H1 (cell line): ENCODE data around the gene BNC2. TPM values are rescaled to one million over a fixed set of nuclear protein-coding genes. Genes with fewer than 3 reads are reported as not detected.

Source experiments
- CTCF ChIA-PET: fragments of 300-600 bp; sonication (Branson Sonifier 250); formaldehyde crosslinking; loops from one replicate; lab custom pipeline; 2021; ENCODE audit not compliant: partially characterized antibody; lab: Charles Lee
- POLR2A ChIA-PET: fragments of 300-600 bp; sonication (Branson Sonifier 250); formaldehyde crosslinking; loops from one replicate; lab custom pipeline; 2021; ENCODE audit warnings: inconsistent platforms; ENCODE audit not compliant: partially characterized antibody; lab: Charles Lee
- DNase-seq, 2 experiments: peaks; one replicate each; pipeline versions ENCODE4 v3.0.0 to v3.0.0-alpha.2; 2010 to 2022; ENCODE audit warnings: low spot score in 2 of 2, low read depth in 1 of 2, mixed read lengths in 1 of 2
- FAIRE-seq: peaks from 2 replicates; lab custom pipeline; 2011; peaks lifted over from hg19 to GRCh38; lab: Jason Lieb, UNC
- H2AFZ ChIP-seq: 2 replicates; pipeline ENCODE4 v1.8.1; 2012; ENCODE audit warnings: low read length, inconsistent platforms
- H2AK5ac ChIP-seq: 2 replicates; pipeline ENCODE4 v1.6.1; 2013; ENCODE audit warnings: low read depth, low read length
- H2BK120ac ChIP-seq: replicated peaks from 2 replicates; pipeline ENCODE3; 2013; ENCODE audit warnings: low read depth, low read length, inconsistent platforms
- H2BK12ac ChIP-seq: 2 replicates; pipeline ENCODE4 v1.6.1; 2013; ENCODE audit warnings: low read depth, low read length
- H2BK15ac ChIP-seq: 2 replicates; pipeline ENCODE4 v1.6.1; 2013; ENCODE audit warnings: low read length
- H2BK20ac ChIP-seq: 2 replicates; pipeline ENCODE4 v1.6.1; 2013; ENCODE audit warnings: low read length
- H2BK5ac ChIP-seq: 2 replicates; pipeline ENCODE4 v1.6.1; 2013; ENCODE audit warnings: low read depth, low read length
- H3K14ac ChIP-seq: 2 replicates; pipeline ENCODE4 v1.6.1; 2013; ENCODE audit warnings: inconsistent platforms; ENCODE audit not compliant: insufficient read length
- H3K18ac ChIP-seq: 2 replicates; pipeline ENCODE4 v1.6.1; 2013; ENCODE audit warnings: low read length; ENCODE audit errors: extremely low read depth
- H3K23ac ChIP-seq: 2 replicates; pipeline ENCODE4 v1.6.1; 2013; ENCODE audit warnings: inconsistent platforms; ENCODE audit not compliant: insufficient read length
- H3K23me2 ChIP-seq: 2 replicates; pipeline ENCODE4 v1.6.1; 2013; ENCODE audit warnings: low read depth, low read length
- H3K27ac ChIP-seq: 2 replicates; pipeline ENCODE4 v1.6.1; 2011; ENCODE audit warnings: low read depth, low read length, inconsistent platforms
- H3K27me3 ChIP-seq, 4 experiments: replicated peaks in 1 of 4; 1 replicate in 1 of 4; 2 replicates in 3 of 4; pipeline versions ENCODE4 v1.6.1 to v1.8.1; 2011 to 2013; ENCODE audit warnings: low read length in 3 of 4, mild to moderate bottlenecking in 3 of 4, inconsistent platforms in 2 of 4, mixed read lengths in 2 of 4, moderate library complexity in 1 of 4; ENCODE audit not compliant: control insufficient read depth in 3 of 4, insufficient read depth in 3 of 4; ENCODE audit errors: extremely low read depth in 1 of 4
- H3K36me3 ChIP-seq, 4 experiments: 2 replicates each; pipeline versions ENCODE4 v1.6.1 to v1.8.1; 2011 to 2013; ENCODE audit warnings: mild to moderate bottlenecking in 4 of 4, low read length in 3 of 4, moderate library complexity in 2 of 4, control low read depth in 1 of 4, inconsistent platforms in 1 of 4; ENCODE audit not compliant: insufficient read depth in 4 of 4, control insufficient read depth in 2 of 4
- H3K4ac ChIP-seq: replicated peaks from 2 replicates; pipeline ENCODE3; 2013; ENCODE audit warnings: low read length, low read depth, mixed read lengths, inconsistent platforms; ENCODE audit not compliant: insufficient read length
- H3K4me1 ChIP-seq, 4 experiments: replicated peaks in 1 of 4; 1 replicate in 1 of 4; 2 replicates in 3 of 4; pipeline versions ENCODE4 v1.6.1 to v1.8.1; 2011 to 2013; ENCODE audit warnings: low read length in 3 of 4, inconsistent platforms in 2 of 4, mixed read lengths in 1 of 4; ENCODE audit not compliant: insufficient read depth in 4 of 4, control insufficient read depth in 3 of 4
- H3K4me2 ChIP-seq, 2 experiments: 2 replicates each; pipeline versions ENCODE4 v1.6.1 to v1.8.1; 2011 to 2013; ENCODE audit warnings: low read depth in 2 of 2, low read length in 2 of 2, control low read depth in 1 of 2, inconsistent platforms in 1 of 2, mild to moderate bottlenecking in 1 of 2; ENCODE audit not compliant: insufficient read depth in 1 of 2
- H3K4me3 ChIP-seq, 4 experiments: fragments of 200-600, 300-600 bp in 1 of 4; sonication (generic), shearing (Covaris generic), sonication (Bioruptor Twin) in 1 of 4; 2 replicates each; pipeline versions ENCODE4 v1.5.1 to v1.8.1; 2011 to 2016; ENCODE audit warnings: low read length in 4 of 4, low read depth in 3 of 4, control low read depth in 2 of 4, inconsistent platforms in 2 of 4, mild to moderate bottlenecking in 2 of 4, mixed read lengths in 1 of 4, moderate library complexity in 1 of 4; ENCODE audit not compliant: insufficient read depth in 2 of 4; ENCODE audit errors: extremely low read depth in 1 of 4
- H3K56ac ChIP-seq: replicated peaks from 2 replicates; pipeline ENCODE3; 2013; ENCODE audit warnings: low read depth, mild to moderate bottlenecking, mixed read lengths, low read length, inconsistent platforms; ENCODE audit not compliant: insufficient read length
- H3K79me1 ChIP-seq: 2 replicates; pipeline ENCODE4 v1.6.1; 2013; ENCODE audit warnings: low read depth, low read length, control low read depth
- H3K79me2 ChIP-seq, 2 experiments: 2 replicates each; pipeline versions ENCODE4 v1.6.1 to v1.8.1; 2012 to 2013; ENCODE audit warnings: low read length in 2 of 2, mild to moderate bottlenecking in 2 of 2, inconsistent platforms in 1 of 2; ENCODE audit not compliant: insufficient read depth in 2 of 2, control insufficient read depth in 1 of 2
- H3K9ac ChIP-seq, 4 experiments: replicated peaks in 1 of 4; 1 replicate in 1 of 4; 2 replicates in 3 of 4; pipeline versions ENCODE4 v1.6.1 to v1.8.1; 2011 to 2013; ENCODE audit warnings: low read depth in 3 of 4, low read length in 3 of 4, control low read depth in 2 of 4, mild to moderate bottlenecking in 2 of 4, moderate library complexity in 2 of 4, inconsistent platforms in 1 of 4; ENCODE audit errors: extremely low read depth in 1 of 4
- H3K9me3 ChIP-seq, 2 experiments: 2 replicates each; pipeline versions ENCODE4 v1.6.1 to v1.8.1; 2012 to 2013; ENCODE audit warnings: mild to moderate bottlenecking in 2 of 2, moderate library complexity in 2 of 2, control low read depth in 1 of 2, inconsistent platforms in 1 of 2, low read depth in 1 of 2, low read length in 1 of 2, mixed read lengths in 1 of 2; ENCODE audit not compliant: insufficient read depth in 2 of 2
- H4K20me1 ChIP-seq, 2 experiments: replicated peaks in 1 of 2; 2 replicates each; pipeline versions ENCODE3 to v1.8.1; 2011 to 2013; ENCODE audit warnings: inconsistent platforms in 2 of 2, low read length in 2 of 2, mild to moderate bottlenecking in 1 of 2; ENCODE audit not compliant: insufficient read depth in 2 of 2, control insufficient read depth in 1 of 2
- H4K5ac ChIP-seq: 2 replicates; pipeline ENCODE4 v1.6.1; 2013; ENCODE audit warnings: low read length, low read depth, mixed read lengths, inconsistent platforms; ENCODE audit not compliant: insufficient read length
- H4K8ac ChIP-seq: 2 replicates; pipeline ENCODE4 v1.8.0; 2013; ENCODE audit warnings: mild to moderate bottlenecking, moderate library complexity, low read length, inconsistent platforms; ENCODE audit not compliant: insufficient read depth; ENCODE audit errors: extremely low read depth
- H4K91ac ChIP-seq: replicated peaks from 2 replicates; pipeline ENCODE3; 2013; ENCODE audit warnings: low read length, mixed read lengths, inconsistent platforms; ENCODE audit not compliant: insufficient read length
- BACH1 ChIP-seq: IDR thresholded peaks from 2 replicates; pipeline ENCODE4 v1.6.1; 2012; ENCODE audit warnings: low read length, improper control_type of control experiment
- CHD1 ChIP-seq: IDR thresholded peaks from 2 replicates; pipeline ENCODE4 v1.6.1; 2012; ENCODE audit warnings: low read depth, low read length, improper control_type of control experiment
- CHD2 ChIP-seq: IDR thresholded peaks from 2 replicates; pipeline ENCODE4 v1.6.1; 2012; ENCODE audit warnings: low read length, improper control_type of control experiment
- EGR1 ChIP-seq: IDR thresholded peaks from 2 replicates; pipeline ENCODE4 v1.6.1; 2011; ENCODE audit warnings: low read depth, low read length, borderline replicate concordance
- EZH2 ChIP-seq: fragments of 200-600 bp; sonication (generic); IDR thresholded peaks from 2 replicates; pipeline ENCODE4 v1.7.1; 2012; ENCODE audit warnings: low read depth, mild to moderate bottlenecking, moderate library complexity, low read length, inconsistent platforms; ENCODE audit not compliant: severe bottlenecking
- KDM4A ChIP-seq: IDR thresholded peaks from one replicate; pipeline ENCODE4 v1.7.1; 2012; ENCODE audit warnings: low read depth, mild to moderate bottlenecking, moderate library complexity, low read length, inconsistent platforms; ENCODE audit not compliant: severe bottlenecking
- KDM5A ChIP-seq: fragments of 200-600 bp; IDR thresholded peaks from 2 replicates; pipeline ENCODE4 v1.7.1; 2012; ENCODE audit warnings: mild to moderate bottlenecking, low read length, inconsistent platforms, mixed read lengths
- POLR2AphosphoS5 ChIP-seq: IDR thresholded peaks from 2 replicates; pipeline ENCODE4 v1.6.1; 2011; ENCODE audit warnings: low read depth, low read length
- RAD21 ChIP-seq, 2 experiments: IDR thresholded peaks in 1 of 2; conservative IDR thresholded peaks in 1 of 2; 2 replicates each; pipeline ENCODE4 v1.6.1; 2011; ENCODE audit warnings: low read depth in 2 of 2, low read length in 2 of 2, improper control_type of control experiment in 1 of 2, inconsistent platforms in 1 of 2, mild to moderate bottlenecking in 1 of 2, moderate library complexity in 1 of 2
- RXRA ChIP-seq: IDR thresholded peaks from 2 replicates; pipeline ENCODE4 v1.6.1; 2011; ENCODE audit warnings: low read depth, mild to moderate bottlenecking, low read length, moderate library complexity; ENCODE audit not compliant: insufficient read depth
- SP1 ChIP-seq: IDR thresholded peaks from 2 replicates; pipeline ENCODE4 v1.6.1; 2011; ENCODE audit warnings: low read depth, low read length
- SP2 ChIP-seq: IDR thresholded peaks from 2 replicates; pipeline ENCODE4 v1.6.1; 2012; ENCODE audit warnings: mild to moderate bottlenecking, low read length, inconsistent platforms
- TBP ChIP-seq: IDR thresholded peaks from 2 replicates; pipeline ENCODE4 v1.6.1; 2011; ENCODE audit warnings: low read depth, low read length, improper control_type of control experiment
- ZNF274 ChIP-seq: IDR thresholded peaks from 2 replicates; pipeline ENCODE4 v1.7.0; 2012; ENCODE audit warnings: low read length, borderline replicate concordance; ENCODE audit errors: extremely low read depth
- WGBS, 2 experiments: shearing (Covaris generic) in 1 of 2; methylation state at CpG; one replicate each; pipeline versions ENCODE4 v1.1.6 to v1.1.7; 2013 to 2015; ENCODE audit warnings: low lambda C conversion rate in 2 of 2, mixed read lengths in 2 of 2, inconsistent platforms in 1 of 2, low coverage in 1 of 2, missing lambda C conversion rate in 1 of 2; ENCODE audit not compliant: insufficient replicate concordance in 2 of 2, insufficient coverage in 1 of 2, insufficient read length in 1 of 2; ENCODE audit errors: extremely low coverage in 1 of 2, missing lambda C conversion rate in 1 of 2; 5-methylcytosine and 5-hydroxymethylcytosine counted together
- polyA plus RNA-seq, 7 experiments: library from polyadenylated mRNA; depleted of rRNA in 3 of 7; stranded (reverse) in 5 of 7; unstranded in 2 of 7; fragments of >200 nt in 5 of 7; fragments of 200-250 nt in 2 of 7; gene quantifications; 1 replicate in 5 of 7; 2 replicates in 1 of 7; 4 replicates in 1 of 7; pipeline versions ENCODE4 v1.2.1 to v1.2.3, GENCODE V29; 2011 to 2013; ENCODE audit warnings: missing spikeins in 2 of 7, mixed read lengths in 2 of 7
- total RNA-seq: library from RNA; stranded (reverse); fragmentation: NEBNext Ultra II Directional; extraction: Animal tissue kit (Norgen Biotek cat#: 25700); gene quantifications from 2 replicates; pipeline ENCODE4 v1.2.1, GENCODE V29; 2021

The BNC2 gene
- total and polyA plus RNA-seq, 2 of the 8 experiments (the other 6 are each of a cell fraction or from before 2014, with no cell fraction given): 16.0 to 26.8 TPM

GRCh38 chr9:16571127-16571802 is 299.2 kb downstream of the BNC2 start:
- no peak overlapping the region for H2BK120ac ChIP-seq
- H2AFZ ChIP-seq: no peak overlapping the region
- no peak overlapping the region for H3K4ac ChIP-seq
- no peak overlapping the region for H3K4me3 ChIP-seq
- no peak overlapping the region for H2BK15ac ChIP-seq
- TF ChIP-seq RAD21 (IDR thresholded peaks at IDR 0.05 in 1 of 2, conservative IDR thresholded peaks at IDR 0.05 in 1 of 2; ENCODE audit: low read depth in 2 of 2, low read length in 2 of 2): no peak
- TF ChIP-seq POLR2AphosphoS5: no peak
- TF ChIP-seq CHD1: no peak
- TF ChIP-seq KDM4A: no peak
- no peak for TF ChIP-seq CHD2
- no peak for TF ChIP-seq KDM5A
- TF ChIP-seq EZH2: no peak
- TF ChIP-seq EGR1: no peak
- no peak for TF ChIP-seq BACH1
- TF ChIP-seq ZNF274: no peak
- TF ChIP-seq SP1: no peak
- TF ChIP-seq RXRA: no peak
- no peak for TF ChIP-seq SP2
- TF ChIP-seq TBP: no peak
- no peaks in the 10 kb centered on the region for H3K36me3 ChIP-seq
- ChIA-PET CTCF (no interaction called here), POLR2A (no interaction called here)
- H2AK5ac ChIP-seq: no peak overlapping the region
- FAIRE-seq: no peak
- H3K18ac ChIP-seq: no peak overlapping the region
- H3K56ac ChIP-seq: no peak overlapping the region
- H3K23ac ChIP-seq: no peak overlapping the region
- no peak overlapping the region for H4K5ac ChIP-seq
- no peak overlapping the region for H2BK12ac ChIP-seq
- H3K9ac ChIP-seq: no peak overlapping the region
- H3K14ac ChIP-seq: no peak overlapping the region
- no peak overlapping the region for H4K91ac ChIP-seq
- DNase-seq: no peak
- peaks cover 0 to 21% (median 11%) of the 10 kb centered on the region in 4 experiments; a peak in 3 of 7 replicates for H3K4me1 ChIP-seq
- H3K79me2 ChIP-seq: 0 out of 4 replicates have a peak, but pooled peaks cover 0 to 3% of the 10 kb centered on the region in 2 experiments
- no peaks in the 10 kb centered on the region for H3K23me2 ChIP-seq
- no peak overlapping the region for H3K4me2 ChIP-seq
- H4K8ac ChIP-seq: no peak overlapping the region
- H3K27me3 ChIP-seq: no peaks in the 10 kb centered on the region
- no peaks in the 10 kb centered on the region for H3K79me1 ChIP-seq
- no peaks in the 10 kb centered on the region for H4K20me1 ChIP-seq
- H2BK5ac ChIP-seq: no peak overlapping the region
- H2BK20ac ChIP-seq: no peak overlapping the region
- no peak overlapping the region for H3K27ac ChIP-seq
- no peaks in the 10 kb centered on the region for H3K9me3 ChIP-seq
- WGBS, 2 experiments: 94% methylated on average over 7 of the region's 7 CpGs; no CpG with 5 or more reads in 1 of the 2 experiments
